Right renal pelvis (tissue), 4 donors: ENCODE measurements around the gene SHOX. TPM values are rescaled to one million over a fixed set of nuclear protein-coding genes. Genes with fewer than 3 reads are reported as not detected.
"Not testable (repeated sequence)": the region's sequence is repeated elsewhere in the genome, so short reads cannot be mapped to it uniquely, and the experiment has no call there.

Source experiments
- DNase-seq, 4 donors: peaks; one replicate each; pipeline ENCODE4 v3.0.0-alpha.2; 2013; ENCODE audit warnings: low read depth in 4 of 4, low spot score in 3 of 4, missing footprints in 1 of 4
- polyA plus RNA-seq, 4 donors: library from polyadenylated mRNA; unstranded; fragments of 120-200 nt; gene quantifications; one replicate each; pipeline ENCODE4 v1.2.1, GENCODE V29; 2013; ENCODE audit not compliant: insufficient read length in 4 of 4

Gene SHOX
- polyA plus RNA-seq, 4 donors = 0.08 to 0.09 TPM; not detected in 2

GRCh38 chrX:636981-637659 is 6.5 kb downstream of the SHOX start:
- no peak for DNase-seq

GRCh38 chrX:637660-638481 is 7.3 kb downstream of the SHOX start:
- no peak for DNase-seq

DNA sequence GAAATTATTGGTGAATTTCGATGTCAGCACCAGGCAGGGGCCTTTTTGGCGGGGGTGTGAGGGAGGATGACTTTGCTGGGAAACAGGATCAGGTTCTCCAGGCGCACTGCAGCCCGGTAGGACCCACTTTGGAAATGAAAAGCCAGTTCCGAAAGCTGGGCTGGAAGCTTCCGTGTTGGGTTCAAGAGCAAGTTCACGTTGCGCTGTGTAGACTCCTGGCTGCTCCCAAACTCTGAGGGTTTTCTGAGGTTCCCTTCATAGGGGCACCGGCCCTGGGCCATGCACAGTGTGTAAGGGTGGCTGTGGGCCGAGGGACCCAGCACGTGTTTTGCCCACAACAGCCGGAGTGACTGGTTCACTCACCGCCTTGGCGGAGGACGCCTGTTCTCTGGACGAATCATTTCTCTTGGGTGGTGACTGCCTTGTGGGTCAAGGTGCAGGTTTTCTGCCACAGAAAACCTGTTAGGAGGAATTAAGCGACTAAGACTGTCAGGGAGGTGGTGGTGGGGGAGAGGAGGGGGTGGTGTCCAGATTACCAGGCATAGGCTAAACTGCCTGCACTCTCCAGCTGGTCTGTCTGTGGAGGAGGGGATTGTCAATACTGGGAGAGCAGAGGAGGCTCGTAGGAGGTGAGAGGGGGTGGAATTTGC is 8.0 kb downstream of the SHOX start:
- DNase-seq = no peak

DNA sequence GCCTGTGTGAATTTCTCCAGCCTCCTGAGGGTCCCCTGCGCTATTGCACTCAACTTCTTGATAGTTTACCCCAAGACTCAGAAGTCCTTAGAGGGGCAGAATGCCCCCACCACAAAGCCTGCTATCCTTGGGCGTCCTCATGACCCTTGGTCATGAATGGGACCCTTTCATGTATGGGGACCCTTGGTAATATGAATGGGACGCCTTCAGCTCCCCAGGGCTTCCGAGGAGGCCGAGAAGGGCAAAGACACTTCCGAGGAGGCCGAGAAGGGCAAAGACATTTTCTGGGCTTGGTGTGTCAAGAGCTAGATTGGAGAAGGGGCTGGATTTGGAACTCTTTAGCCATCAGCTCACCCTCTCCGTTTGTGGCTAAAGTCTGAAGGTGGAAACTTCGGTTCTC is 8.6 kb downstream of the SHOX start:
- no peak for DNase-seq

DNA sequence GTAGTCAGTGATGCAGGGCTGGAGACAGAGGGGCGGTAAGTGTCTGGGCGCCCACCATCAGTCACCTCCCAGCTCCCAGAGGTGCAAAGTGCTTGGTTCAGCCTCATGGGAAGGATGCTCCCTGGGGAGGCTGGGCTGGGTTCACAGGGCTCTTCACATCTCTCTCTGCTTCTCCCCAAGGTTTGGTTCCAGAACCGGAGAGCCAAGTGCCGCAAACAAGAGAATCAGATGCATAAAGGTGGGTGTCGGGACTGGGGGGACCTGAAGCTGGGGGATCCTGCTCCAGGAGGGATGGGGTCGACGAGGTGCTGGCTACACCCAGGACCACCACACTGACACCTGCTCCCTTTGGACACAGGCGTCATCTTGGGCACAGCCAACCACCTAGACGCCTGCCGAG is 10.1 kb downstream of the SHOX start:
- no peak for DNase-seq

DNA sequence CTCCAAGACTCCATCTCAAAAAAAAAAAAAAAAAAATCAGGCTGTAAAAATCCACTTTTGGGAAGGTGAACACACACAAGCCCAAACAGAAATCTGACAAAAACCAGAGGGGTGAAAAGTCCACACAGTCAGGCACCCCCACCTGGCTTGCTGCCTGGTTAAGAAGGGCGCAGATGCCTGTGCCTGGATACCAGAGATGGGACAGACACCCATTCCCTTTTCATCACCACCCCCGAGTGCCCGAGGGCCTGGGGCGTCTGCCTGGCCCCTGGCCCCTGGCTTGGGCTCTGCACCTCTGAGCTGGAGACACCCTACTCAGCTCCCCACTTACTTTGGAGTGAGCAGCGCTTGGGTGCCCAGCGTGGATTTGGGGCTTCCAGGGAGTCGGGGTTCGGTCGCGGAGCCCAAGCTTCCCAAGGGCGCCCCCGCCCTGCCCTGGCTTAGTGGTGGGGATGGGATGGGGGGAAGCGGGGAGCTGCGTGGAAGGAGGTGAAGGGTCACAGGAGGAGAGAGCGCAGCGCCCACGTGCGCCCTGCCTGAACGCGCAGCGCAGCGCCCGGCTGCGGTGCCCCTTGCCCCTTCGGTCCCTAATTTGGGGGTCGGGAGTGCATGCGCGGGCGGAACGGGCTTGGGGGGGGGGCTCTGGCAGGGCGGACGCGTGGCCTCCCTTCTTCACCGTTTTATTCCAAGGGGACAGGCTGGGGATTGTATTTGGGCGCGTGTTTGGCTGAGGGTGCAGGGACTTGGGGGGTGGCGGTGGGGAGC is 11.3 kb downstream of the SHOX start:
- DNase-seq = no peak

DNA sequence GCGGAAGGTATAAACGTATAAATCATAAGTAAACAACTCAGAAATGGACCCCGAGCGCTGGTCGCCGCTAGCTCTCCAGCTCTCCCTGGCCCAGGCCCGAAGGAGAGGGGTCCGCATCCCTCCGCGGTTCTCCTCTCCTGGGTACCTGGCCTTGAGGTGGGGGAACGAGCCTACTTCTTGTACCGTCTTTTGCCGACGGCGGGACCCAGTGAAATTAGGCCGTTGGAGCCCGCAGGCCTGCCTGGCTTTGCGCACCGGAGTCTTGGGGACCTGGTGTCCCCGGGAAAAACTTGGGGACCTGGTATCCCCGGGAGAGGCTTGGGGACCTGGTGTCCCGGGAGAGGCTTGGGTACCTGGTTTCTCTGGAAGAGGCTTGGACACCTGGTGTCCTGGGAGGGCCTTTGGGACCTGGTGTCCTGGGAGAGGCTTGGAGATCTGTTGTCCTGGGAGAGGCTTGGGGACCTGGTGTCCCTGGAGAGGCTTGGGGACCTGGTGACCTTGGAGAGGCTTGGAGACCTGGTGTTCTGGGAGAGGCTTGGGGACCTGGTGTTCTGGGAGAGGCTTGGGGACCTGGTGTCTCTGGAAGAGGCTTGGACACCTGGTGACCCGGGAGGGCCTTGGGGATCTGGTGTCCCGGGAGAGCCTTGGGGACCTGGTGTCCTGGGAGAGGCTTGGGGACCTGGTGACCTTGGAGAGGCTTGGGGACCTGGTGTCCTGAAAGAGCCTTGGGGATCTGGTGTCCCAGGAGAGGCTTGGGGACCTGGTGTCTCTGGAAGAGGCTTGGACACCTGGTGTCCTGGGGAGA is 12.0 kb downstream of the SHOX start:
- no peak for DNase-seq

- DNase-seq = no peak
Observed at GRCh38 chrX:643241-643595, 12.6 kb downstream of the SHOX start.

- no peak for DNase-seq
Observed at GRCh38 chrX:643911-644303, 13.3 kb downstream of the SHOX start.

DNA sequence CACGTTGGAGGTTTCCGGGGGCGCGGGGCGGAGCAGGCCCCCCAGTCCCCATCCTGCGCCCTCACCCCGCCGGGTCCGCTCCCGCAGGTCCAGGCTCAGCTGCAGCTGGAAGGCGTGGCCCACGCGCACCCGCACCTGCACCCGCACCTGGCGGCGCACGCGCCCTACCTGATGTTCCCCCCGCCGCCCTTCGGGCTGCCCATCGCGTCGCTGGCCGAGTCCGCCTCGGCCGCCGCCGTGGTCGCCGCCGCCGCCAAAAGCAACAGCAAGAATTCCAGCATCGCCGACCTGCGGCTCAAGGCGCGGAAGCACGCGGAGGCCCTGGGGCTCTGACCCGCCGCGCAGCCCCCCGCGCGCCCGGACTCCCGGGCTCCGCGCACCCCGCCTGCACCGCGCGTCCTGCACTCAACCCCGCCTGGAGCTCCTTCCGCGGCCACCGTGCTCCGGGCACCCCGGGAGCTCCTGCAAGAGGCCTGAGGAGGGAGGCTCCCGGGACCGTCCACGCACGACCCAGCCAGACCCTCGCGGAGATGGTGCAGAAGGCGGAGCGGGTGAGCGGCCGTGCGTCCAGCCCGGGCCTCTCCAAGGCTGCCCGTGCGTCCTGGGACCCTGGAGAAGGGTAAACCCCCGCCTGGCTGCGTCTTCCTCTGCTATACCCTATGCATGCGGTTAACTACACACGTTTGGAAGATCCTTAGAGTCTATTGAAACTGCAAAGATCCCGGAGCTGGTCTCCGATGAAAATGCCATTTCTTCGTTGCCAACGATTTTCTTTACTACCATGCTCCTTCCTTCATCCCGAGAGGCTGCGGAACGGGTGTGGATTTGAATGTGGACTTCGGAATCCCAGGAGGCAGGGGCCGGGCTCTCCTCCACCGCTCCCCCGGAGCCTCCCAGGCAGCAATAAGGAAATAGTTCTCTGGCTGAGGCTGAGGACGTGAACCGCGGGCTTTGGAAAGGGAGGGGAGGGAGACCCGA is 14.0 kb downstream of the SHOX start:
- no peak for DNase-seq

DNA sequence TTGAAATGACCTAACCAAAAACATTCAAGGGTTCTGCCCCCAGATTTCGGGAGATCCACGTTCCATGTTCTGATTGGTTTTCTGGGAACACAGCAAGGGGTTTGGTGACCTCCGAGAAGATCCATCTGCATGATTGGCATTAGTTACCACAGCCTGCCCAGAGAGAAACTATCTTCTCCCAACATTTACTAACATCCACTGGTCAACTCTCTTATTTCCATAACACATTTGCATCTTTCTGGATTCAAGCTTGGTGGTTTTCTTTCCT is 15.6 kb downstream of the SHOX start:
- DNase-seq = no peak

GRCh38 chrX:646796-647195 is 16.2 kb downstream of the SHOX start:
- DNase-seq = no peak

- no peak for DNase-seq
Observed at GRCh38 chrX:649166-649565, 18.6 kb downstream of the SHOX start.

DNA sequence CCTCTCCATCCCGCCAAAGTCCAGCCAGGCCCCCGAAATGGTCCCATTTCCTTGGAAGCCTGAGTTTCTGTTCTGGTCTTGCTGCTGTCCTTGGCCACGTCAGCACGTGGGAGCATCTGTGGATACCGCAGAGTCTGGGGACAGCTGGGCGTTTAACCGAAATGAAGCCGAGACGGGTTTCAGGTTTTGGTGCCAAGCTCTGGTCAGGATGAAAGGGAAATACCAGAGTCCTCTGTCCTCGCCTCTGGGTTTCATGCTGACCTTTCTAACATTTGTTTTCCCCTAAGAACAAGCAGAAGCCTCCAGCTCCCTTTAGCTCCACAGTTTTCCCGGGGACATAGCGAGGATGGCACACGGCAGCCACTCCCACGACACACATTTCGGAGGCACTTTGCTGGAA is 19.7 kb downstream of the SHOX start:
- no peak for DNase-seq

DNA sequence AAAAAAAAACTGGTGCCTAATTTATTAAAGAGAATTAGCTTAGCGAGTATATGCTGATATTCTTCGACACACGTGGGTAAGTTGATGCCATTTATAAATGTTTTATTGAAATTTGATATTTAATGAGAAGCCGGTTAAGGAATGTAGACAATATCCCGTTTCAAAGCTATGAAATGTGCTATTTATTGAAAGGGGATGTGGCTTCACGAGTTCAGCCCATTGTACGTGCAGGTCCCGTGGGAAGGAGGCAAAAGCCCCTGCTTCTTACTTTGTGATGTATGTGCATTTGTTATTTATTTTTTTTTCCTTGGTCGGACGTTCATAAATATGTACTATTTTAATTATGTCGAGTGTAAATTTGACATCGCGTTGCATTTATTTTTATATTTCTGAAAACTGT is 20.2 kb downstream of the SHOX start:
- no peak for DNase-seq

GRCh38 chrX:651922-652321 is 21.3 kb downstream of the SHOX start:
- not testable (repeated sequence) for DNase-seq

DNA sequence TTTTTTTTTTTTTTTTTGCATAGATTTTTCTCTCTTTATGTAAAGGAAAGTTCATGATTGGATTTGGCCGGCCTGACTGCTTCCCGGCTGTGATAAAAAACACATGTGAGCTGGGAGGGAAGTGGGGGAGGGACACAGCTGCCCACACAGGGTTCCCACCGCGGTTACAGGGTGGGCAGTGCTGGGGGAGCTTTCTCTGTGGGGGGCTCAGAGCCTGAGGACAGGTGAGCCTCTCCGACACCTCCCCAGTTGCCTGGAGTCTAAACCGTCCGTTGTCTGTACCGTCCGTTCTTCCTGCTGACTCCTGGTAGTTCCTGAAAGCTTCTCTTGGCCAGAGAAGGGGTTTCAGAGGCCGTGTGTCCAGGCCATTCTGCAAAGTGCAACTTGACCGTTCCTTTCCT is 21.8 kb downstream of the SHOX start:
- no peak for DNase-seq

- DNase-seq = no peak
Observed at GRCh38 chrX:653306-653705, 22.7 kb downstream of the SHOX start.

DNA sequence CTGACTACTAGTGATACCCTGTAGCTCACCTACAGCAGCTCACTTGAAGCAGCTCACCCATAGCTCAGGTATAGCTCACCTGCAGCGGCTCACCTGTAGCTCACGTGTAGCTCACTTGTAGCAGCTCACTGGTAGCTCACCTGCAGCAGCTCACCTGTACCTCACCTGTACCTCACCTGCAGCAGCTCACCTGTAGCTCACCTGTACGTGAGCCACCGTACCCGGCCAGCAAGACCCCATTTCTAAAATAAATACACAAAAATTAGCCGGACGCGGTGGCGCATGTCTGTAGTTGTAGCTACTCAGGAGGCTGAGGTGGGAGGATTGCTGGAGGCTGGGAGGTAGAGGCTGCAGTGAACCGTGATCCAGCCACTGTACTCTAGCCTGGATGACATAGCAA is 30.6 kb downstream of the SHOX start:
- DNase-seq = no peak
